ENCODE data around the gene CRACR2A.

Gene CRACR2A

DNA sequence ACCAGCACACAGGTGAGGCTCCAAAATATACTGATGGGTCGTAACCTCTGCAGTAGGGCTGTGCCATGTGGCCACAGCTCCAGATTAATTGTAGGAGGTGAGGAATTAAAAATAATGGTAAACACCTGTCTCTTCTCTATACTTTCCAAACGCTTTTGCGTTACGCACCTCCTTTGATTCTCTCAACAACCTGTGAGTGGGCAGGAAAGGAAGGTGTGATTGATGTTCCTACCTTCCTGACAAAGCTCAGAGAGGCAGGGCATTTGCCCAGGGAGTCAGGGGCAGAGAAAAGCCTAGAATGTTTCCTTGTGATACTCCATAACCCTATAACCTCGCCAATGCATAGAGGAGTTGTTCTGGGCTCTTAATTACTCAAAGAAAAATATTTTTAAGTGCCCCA is 137.0 kb downstream of the CRACR2A start:
- no peak for DNase-seq (ENCODE audit: low read depth)

DNA sequence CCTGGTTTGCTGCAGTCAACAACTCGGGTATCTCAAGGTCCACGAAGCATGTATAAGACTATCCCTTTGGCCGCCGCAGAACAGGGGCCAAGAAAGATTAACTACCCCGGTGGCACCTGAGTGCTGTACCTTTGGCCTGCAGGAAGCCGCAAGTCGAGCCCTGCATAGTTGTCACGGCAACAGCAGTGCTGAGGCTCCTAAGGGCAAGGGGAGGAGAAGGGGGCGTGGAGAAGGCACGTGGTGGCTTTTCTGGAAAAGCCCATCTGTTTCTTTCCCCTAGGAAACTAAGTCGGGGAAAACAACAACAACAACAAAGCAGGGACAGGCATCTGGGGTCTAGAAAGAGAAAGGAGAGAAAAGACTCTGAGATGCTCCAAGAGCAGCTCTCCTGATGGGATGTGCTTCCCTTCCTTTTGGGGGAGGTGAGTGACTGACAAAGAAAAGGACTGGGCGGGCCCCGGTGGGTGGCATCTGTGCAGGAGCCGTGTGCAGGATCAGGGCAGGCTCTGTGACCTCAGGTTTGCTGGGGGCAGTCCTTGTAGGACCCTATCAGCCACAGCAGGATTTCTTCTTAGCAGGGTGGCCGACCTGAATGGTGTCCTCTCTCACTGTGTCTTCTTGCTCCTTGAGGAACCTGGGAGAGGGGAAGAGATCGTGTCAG is 138.0 kb downstream of the CRACR2A start:
- DNase-seq (ENCODE audit: low read depth): no peak

DNA sequence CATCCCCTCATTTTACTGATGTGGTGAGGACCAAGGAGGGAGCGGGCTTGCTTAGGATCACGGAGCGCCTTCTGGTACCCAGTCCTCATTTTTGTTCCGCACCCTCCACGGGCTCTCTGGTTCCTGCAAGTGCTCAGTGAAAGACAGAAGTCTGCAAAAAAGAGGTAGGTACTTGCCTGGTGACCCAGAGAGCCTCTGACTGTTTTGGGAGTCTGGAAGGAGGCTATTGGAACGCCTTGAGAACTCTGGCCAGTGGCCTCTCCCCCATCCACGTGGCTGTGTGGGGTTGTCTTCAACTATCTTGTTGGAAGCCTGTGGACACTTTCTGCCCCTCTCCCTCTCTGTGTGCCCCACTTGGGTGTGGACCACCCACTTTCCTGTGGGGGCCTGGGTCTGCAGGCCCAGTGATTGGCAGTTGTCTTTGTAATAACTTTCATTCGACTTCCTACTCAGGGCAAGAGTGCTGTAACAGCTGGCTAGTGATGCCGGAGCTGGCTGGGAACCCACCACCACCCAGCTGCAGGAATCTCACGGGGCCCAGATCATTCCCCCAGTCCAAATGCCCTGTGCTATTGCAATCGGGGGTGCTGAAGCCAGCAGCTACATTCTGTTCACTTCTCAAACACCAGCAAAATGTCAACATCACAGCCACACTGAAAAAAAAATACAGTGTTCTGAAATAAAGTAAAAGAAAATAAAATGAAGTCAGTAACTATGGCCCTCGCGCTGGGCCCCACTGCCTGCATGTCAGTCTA is 139.1 kb downstream of the CRACR2A start:
- no peak for DNase-seq (ENCODE audit: low read depth)

DNA sequence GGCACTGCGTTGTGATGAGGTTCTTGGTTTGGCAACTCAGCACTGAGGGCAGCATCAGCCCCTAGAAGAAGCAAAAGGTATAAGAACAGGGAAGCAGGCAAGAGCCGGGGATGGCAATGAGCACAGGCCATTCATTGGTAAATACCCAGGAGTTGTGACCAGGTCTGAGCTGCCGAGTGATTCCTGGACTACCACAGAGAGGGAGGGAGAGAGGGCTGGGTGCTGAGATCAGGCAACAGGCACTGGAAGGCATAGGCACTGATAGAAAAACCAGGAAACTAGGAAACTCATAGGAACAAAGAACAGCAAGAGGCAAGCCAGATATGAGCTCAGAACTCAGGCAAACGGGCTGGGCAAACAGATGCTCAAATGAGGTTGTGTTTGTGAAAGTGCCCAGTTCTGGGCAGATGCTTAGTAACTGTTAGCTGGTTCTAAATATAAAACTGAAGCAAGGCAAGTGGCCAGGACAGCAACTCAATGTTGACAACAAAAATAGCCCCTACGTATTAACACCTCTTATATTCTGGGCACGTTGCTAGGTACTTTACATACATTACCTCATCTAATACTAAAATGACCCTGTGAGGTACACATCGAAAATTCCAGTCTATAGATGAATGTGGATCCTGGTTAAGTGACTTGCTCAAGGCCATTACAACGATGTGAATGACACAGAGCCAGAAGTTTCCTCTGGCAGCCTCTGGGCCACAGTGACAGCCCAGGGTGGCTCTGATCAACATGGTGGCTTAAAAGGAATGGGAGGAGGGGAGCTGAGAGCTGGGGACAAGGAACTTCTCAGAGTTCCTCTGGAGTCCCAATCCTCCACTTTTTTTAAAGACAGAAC is 140.8 kb downstream of the CRACR2A start:
- DNase-seq (ENCODE audit: low read depth): no peak

DNA sequence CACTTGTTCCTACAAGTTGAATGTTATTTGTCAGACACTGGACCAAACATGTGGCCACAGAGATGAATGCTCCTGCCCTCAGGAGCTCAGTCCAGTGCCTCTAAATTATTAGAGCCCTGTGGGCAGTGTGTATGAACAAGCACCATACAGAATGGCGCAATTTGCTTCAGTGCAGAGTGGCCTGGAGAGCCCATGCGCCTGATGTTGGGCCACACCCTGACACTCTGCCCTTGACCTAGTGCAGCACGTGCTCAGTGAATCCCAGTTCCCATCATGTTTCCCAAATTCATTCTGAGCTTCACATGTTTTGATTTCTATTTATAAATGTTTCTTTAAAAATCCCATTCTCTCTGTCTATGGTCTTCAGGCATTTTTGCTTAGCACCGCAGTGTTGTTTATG is 145.1 kb downstream of the CRACR2A start:
- no peak for DNase-seq (ENCODE audit: low read depth)

DNA sequence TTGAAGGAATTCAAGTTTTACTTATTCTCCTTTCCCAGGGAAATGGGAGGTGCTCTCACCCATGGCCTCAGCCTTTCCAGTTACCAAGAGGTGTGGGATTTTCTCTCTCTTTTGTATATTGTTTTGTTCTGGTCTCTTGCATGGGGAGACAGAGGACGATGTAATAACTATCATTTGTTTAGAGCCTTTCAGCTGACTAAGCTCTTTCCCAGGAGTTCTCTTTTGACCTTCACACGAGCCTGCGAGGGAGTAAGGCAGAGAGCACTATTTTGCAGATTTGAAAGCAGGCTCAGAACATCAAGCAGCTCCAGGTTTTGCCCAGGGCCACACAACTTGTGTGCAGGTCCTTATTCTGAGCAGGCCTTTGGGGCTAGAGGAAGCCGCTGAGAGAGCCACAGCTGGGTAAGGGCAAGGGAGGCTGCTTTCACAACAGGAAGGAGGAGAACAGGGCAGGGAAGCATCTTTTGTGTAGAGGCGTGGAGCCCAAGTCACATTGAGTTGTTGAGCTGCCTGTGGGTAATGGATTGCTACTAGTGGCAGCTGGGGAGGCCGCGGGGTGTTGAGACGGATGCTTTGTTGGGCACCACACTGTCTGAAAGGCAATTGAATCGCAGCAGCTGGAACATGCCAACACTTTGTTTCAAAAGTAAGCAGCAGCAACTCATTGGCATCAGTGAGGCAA is 145.7 kb downstream of the CRACR2A start:
- DNase-seq (ENCODE audit: low read depth): no peak

DNA sequence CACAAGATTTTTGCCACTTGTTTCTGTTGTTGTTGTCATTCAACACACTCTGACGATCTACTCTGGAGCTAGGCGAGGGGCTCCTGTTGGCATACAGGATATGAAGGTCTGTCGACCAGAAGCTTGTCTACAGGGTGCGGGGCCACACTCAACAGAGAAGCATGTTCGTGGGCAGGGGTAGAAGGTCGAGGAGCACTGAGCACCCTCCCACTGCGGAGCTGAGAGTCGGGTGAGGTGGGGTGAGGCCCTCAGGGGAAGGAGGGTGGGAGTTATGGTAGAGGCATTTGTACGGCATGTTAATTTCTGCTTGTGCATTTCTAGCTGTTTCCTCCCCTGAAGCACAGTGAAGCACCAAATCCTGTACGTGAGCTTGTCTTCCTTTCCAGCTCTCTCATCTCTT is 146.8 kb downstream of the CRACR2A start:
- DNase-seq (ENCODE audit: low read depth): no peak

DNA sequence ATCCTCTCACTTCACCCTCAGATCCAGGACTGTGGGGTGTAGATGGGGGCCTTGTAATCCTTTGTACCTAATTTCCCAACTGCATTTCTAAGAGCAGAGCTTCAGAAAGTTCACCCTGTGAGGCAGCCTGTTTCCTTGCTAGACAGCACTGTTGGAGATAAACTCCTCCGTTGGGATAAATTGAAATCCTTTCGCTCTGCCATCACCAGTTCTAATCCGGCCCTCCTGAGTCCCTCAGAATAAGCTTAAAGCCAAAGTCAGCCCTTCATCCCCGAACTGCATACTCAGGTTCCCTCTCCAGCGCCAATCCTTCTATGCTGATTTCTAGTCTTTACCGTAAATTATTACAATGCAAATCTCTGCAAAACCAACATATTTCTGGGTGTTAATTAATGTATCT is 147.2 kb downstream of the CRACR2A start:
- no peak for DNase-seq (ENCODE audit: low read depth)

DNA sequence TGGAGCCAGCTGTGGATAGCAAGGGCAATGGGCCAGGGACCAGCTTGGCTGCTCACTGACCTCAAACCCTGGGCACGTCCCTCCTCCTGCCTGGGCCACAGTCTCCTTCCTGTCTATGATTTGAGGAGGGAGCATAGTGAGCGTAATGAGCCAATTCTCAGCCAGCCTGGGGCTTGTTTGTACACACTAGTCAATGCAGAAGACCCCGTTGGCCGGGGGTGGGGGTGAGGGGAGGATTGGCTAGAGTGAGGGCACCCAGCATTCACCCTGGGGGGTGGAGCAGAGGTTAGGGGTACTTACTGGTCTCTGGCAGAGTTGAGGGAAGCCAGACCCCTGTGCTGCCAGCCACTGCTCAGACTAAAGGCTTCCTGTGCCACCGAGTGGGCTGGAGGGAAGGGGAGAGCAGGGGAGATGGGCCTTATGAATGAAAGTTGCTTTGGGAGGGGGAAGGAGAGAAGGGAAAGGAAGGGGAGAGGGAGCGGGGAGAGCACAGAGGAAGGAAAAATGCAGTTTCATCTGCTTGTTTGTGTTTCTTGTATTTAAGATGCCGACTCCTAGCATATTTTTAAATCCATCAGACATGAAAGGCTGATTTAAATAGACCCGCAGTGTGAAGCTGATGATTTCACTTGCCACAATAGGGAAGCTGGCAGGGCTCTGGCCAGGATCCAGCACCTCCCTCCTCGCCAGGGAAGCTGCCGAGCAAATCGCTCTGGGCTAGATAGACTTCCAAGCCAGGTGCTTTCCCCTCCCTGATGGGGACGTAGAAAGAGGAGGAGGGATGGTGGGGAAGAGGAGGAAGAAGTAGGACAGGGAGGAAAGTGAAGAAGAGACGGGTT is 147.9 kb downstream of the CRACR2A start:
- DNase-seq (ENCODE audit: low read depth): no peak

DNA sequence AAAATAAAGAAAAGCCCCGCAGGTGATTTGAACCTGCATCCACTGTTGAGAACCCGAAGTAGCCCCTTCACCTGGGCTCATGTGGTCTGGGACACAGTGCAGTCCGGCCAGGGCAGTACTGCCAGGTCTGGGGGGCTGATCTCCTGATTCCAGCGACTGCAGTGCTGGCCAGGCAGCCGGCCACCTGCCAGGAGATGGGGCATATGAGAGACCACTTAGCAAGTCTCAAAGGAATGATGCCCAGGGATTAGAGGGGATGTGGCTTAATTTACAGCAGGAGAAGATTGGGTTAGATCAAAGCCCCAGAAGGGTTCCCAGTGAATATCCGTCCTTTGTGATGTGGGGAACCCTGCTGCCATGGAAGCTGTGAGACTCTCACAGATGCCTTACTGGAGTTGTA is 148.6 kb downstream of the CRACR2A start:
- DNase-seq (ENCODE audit: low read depth): no peak

DNA sequence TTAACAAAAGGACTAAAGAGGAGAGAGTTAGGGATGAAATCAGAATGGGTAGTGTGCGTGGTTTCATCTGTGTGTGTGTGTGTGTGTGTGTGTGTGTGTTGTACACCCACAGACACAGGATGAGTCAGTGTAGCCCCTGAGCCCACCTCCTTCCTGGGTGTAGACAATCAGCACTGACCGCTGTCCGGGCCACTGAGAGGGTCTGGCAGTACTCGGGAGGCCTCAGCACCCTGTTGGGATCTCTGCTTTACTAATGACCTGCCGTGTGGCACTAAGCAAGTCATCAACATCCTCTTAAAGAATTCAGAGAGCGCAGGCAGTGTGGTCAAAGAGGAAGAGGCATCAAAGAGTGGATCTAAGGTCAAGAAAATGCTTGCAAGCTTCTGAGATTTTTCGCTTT is 149.3 kb downstream of the CRACR2A start:
- DNase-seq (ENCODE audit: low read depth): no peak

DNA sequence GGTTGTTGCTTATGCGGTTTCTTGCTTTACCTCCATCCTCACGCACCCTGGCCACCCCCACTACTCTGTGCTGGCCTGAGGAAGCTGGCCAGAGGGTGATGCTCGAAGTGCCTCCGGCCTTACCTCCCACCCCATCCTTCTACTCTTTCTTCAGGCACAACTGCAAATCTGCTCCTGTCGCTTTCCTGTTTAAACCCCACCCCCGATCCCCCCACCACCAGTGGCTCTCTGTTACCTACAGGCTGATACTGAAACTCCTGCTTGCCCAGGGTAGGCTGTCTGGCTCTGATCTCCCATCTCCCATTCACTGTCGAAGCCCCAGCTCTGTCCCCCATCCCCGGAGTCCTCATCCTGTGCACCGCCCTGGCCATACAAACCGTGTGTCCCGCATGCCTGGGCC is 150.4 kb downstream of the CRACR2A start:
- DNase-seq (ENCODE audit: low read depth): no peak

DNA sequence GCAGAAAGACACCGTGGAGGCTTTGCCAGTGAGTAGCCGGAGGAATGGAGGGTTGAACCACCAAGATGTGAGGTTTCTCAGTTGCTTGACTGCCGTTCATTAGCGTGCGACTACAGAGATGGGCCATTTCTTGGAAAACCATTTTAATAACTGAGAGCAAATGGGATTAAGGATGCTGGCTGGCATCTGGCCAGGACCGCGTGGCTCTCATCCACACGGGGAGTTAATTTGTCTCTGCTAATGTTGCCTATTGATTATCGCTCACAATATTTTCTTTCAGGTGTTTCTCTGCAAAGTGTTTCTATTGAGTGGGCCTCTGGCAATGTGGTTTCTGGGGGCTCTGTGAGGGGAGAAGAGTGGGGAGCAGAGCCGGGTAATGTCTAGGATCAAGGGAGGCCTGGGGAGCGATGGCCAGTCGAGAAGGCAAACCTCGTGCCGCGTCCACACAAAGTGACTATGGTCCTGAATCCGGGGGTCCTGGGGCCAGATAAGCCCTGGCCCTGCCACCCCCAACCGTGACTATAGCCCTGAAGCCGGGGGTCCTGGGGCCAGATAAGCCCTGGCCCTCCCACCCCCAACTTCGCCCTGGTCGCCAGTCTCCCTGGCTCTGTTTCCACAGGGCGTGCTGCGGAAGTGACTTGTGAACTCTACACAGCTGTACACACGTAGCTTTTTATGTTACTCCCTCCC is 151.3 kb downstream of the CRACR2A start:
- DNase-seq (ENCODE audit: low read depth): no peak

DNA sequence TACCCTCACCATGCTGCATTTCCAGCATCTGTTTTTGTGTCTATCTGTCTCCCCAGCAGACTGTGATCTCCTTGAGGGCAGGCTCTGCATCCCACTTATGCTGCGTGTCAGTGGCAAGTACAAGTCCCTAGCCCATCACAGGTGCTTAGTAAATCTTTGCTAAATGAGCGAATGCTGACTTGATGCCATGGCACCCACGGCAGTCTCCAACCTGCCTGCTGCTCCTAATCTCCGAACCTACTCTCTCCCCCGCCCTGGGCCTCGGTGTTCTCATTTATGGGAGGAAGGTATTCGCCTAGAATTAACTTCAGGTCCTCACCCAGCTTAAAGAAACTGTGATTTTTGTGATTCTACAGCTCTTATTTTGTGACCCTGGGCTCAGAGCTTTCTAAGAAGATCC is 152.0 kb downstream of the CRACR2A start:
- no peak for DNase-seq (ENCODE audit: low read depth)

DNA sequence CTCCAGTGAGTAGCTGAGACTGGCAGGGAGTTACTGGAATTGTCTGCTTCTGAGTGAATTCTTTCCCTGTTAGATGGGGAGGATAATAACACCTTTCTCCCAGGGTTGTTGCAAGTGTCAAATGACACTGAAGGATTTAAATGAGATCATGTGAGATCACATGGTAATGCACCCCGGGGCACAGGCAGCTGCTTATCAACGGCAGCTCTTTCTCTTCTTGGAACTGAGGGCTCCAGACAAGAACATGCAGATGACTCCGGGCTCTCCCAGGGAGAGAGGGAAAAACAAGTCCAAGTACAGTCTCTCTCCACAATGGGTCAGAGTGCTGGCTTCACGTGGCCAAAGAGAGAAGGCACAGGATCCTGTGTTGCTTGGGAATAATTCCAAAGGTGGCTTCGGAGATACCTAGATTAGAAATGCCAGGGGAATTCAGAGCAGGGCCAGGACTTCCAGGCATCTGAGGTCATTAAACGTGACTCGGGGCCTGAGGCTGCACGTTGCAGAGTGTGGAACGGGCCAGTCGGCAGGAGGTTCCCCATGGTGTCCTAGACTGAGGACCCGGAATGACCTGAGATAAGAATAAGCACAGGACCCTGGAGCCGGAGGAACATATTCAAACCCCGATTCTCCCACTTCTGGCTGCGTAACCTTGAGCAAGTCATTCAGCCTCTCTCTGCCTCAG is 152.7 kb downstream of the CRACR2A start:
- DNase-seq (ENCODE audit: low read depth): no peak

DNA sequence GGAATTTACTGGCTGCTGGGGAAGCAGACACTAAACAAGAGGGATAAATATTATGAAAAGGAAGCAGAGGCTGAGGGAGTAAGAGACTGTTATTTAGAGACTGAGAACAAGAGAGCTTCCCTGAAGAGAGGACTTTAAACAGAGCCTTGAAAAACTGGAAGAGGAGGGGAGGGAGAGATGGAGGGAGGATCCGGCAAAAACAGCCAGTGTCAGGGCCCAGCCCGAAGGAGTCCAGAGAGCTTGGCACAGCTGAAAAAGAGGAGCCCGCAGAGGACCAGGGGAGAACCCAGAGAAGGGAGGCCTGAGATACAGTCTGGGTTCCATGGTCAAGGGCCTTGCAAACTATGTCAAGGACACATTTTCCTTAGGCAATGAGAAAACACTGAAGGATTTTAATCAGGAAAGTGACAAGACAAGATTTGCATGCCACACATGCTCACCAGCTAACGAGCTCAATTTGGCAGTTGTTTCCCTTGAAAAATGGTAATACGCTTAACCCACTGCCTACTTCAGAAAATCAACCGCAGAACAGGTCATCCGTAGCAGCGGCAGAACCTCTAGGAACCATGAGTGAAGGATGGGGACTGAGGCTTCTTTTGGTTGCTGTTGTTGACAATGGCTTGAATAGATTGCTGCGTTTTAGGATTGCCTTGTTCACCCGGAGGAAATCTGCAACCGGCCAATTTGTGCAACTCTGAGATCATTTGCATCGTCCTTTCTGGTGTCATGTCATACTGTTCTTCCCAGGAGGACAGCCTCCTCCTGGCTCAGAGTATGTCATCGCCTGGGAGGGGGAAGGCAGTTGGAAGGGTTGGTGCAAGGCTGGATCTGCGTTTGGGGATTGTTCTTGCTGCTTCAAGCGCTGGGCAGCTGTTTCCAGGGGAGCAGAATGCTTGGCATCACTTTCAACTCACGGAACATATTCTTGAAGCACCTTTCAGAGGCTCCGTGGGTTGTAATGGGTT is 153.7 kb downstream of the CRACR2A start:
- DNase-seq (ENCODE audit: low read depth): no peak

DNA sequence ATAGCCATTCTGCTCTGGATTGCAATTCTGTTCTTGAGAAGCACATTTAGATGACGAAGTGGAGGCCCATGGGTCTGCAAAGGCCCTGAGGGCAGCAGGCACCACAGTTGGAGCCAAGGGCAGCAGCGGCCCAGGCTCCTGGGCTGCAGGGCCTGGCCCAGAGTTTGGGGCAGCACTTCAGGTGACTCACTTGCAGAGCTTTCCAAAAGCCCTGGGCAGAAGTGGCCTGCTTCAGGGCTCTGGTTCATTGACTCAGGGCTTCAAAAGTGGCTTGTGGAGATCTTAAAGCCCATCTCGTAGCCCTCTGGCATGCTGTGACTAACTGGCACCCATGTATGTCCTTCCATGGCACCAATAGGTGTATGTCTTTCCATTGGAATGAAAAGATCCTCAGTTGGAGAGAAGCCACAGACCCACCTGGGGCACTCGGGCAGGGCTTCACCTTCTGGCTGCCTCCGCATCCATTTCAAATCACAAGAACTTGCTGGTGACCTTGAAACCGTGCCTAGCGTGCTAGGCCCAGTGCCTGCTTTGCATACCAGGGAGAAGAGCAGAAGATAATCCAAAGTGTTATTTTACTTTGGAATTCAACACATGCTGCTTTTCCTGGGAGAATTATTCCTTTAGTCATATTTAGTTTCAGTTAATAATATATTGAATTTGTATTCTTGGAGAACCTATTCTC is 155.2 kb downstream of the CRACR2A start:
- DNase-seq (ENCODE audit: low read depth): no peak

DNA sequence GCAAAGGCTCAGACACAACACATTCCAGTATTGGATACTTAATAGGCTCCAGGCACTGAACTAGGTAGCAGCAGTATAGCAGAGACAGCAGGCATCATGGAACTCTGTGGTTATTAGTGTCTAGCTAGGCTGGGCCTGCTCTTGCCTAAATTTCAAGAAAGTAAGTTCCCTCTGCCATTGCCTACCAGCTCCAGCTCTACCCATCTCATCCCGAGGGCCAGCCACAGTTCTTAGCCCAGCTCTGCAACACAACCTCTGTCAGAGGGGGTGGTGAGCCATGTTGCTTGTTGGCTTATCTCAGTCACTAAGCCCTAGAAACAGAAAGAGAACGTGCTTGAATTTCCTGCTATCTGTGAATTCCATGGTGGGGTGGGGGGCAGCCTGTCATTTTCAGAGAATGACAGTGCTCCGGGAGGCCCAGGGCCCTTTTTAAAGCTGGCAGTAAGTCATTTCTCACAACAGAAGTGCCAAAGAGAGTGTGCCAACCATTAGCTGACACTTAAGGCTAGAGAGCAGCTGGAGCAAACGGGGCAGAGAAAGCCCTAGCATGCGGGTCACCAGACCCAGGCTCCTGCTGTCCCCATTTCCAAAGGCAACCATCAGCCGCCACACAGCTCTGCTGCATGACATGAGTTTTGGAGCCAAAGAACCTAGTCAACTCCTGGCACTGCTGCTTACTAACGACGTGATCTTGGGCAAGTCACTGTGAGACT is 156.1 kb downstream of the CRACR2A start:
- no peak for DNase-seq (ENCODE audit: low read depth)

Measured in stromal cell of bone marrow (primary cell).